ENCODE measurements around the gene RAB17. TPM values are rescaled to one million over a fixed set of nuclear protein-coding genes. Genes with fewer than 3 reads are reported as not detected.

The RAB17 gene
- total RNA-seq, 1 experiment from 2014 or later = 60.9 TPM

- peaks cover 42% of the 10 kb centered on the region for H3K4me1 ChIP-seq
- CTCF ChIA-PET = no interaction called here
- no peak overlapping the region for H3K4me3 ChIP-seq (ENCODE audit: low read depth, low read length)
- no peaks in the 10 kb centered on the region for H3K9me3 Mint-ChIP-seq (ENCODE audit: unreplicated experiment)
- peaks cover 32% of the 10 kb centered on the region for H3K36me3 Mint-ChIP-seq (ENCODE audit: insufficient read depth, unreplicated experiment)
- no peaks in the 10 kb centered on the region for H3K9me3 ChIP-seq
- H3K36me3 ChIP-seq (ENCODE audit: control insufficient read depth, insufficient read depth, low read length) = no peaks in the 10 kb centered on the region
- H3K27ac Mint-ChIP-seq (ENCODE audit: unreplicated experiment) = no peak overlapping the region
- intact Hi-C loops (cut with micrococcal nuclease; ENCODE audit: unreplicated experiment) = loop anchor here (10.0 kb wide), 1 partner anchor 102 kb away; no protein-coding TSS in a partner anchor
- H3K27me3 ChIP-seq (replicated peaks; ENCODE audit: control insufficient read depth, insufficient read depth, low read length) = no peaks in the 10 kb centered on the region
- H3K4me3 Mint-ChIP-seq (ENCODE audit: unreplicated experiment) = no peak overlapping the region
- DNase-seq = no peak
- H3K27me3 Mint-ChIP-seq (ENCODE audit: insufficient read depth, unreplicated experiment) = no peaks in the 10 kb centered on the region
- BruUV-seq (replicated peaks) = no TSS peak
- no peak for TF ChIP-seq CTCF (IDR thresholded peaks at IDR 0.05; ENCODE audit: insufficient read depth in 1 of 2, low read depth in 1 of 2, low read length in 1 of 2, severe bottlenecking in 1 of 2, unreplicated experiment in 1 of 2)
- POLR2A ChIA-PET = interaction anchor here (0.5 kb wide), 1 partner anchor 12 kb away, joined by 7 read pairs; no protein-coding TSS in a partner anchor
- H3K4me1 Mint-ChIP-seq (ENCODE audit: low read depth, unreplicated experiment) = peaks cover 23% of the 10 kb centered on the region
These were observed 2.0 kb upstream of the RAB17 start for GRCh38 chr2:237592425-237592980.

GRCh38 chr2:237591141-237591881, 777 bp upstream of the RAB17 start:
- Mint-ChIP-seq H3K4me3 (ENCODE audit: unreplicated experiment) (peak overlapping the region; percentile 88), H3K4me1 (ENCODE audit: low read depth, unreplicated experiment) (peaks cover 18% of the 10 kb centered on the region), H3K9me3 (ENCODE audit: unreplicated experiment) (no peaks in the 10 kb centered on the region), H3K27ac (ENCODE audit: unreplicated experiment) (peak overlapping the region; percentile 95), H3K36me3 (ENCODE audit: insufficient read depth, unreplicated experiment) (peaks cover 38% of the 10 kb centered on the region), H3K27me3 (ENCODE audit: insufficient read depth, unreplicated experiment) (no peaks in the 10 kb centered on the region)
- CTCF ChIA-PET = interaction anchor here (0.6 to 1.6 kb wide), 4 partner anchors 11 to 111 kb away, joined by 3 to 7 read pairs (median 5); no protein-coding TSS in a partner anchor
- no peak for TF ChIP-seq CTCF (IDR thresholded peaks at IDR 0.05; ENCODE audit: insufficient read depth in 1 of 2, low read depth in 1 of 2, low read length in 1 of 2, severe bottlenecking in 1 of 2, unreplicated experiment in 1 of 2)
- H3K4me3 ChIP-seq (ENCODE audit: low read depth, low read length) = peak overlapping the region; percentile 36
- H3K27me3 ChIP-seq (replicated peaks; ENCODE audit: control insufficient read depth, insufficient read depth, low read length) = no peaks in the 10 kb centered on the region
- BruUV-seq (replicated peaks) = TSS peak; percentile 63
- peak; percentile 83 to 85 for DNase-seq
- H3K4me1 ChIP-seq = peaks cover 37% of the 10 kb centered on the region
- H3K9me3 ChIP-seq = no peaks in the 10 kb centered on the region
- intact Hi-C loops (cut with micrococcal nuclease; ENCODE audit: unreplicated experiment) = loop anchor here (10.0 kb wide), 1 partner anchor 103 kb away; no protein-coding TSS in a partner anchor
- POLR2A ChIA-PET = interaction anchor here (1.0 kb wide), 1 partner anchor 11 kb away, joined by 4 read pairs; no protein-coding TSS in a partner anchor
- no peaks in the 10 kb centered on the region for H3K36me3 ChIP-seq (ENCODE audit: control insufficient read depth, insufficient read depth, low read length)

DNA sequence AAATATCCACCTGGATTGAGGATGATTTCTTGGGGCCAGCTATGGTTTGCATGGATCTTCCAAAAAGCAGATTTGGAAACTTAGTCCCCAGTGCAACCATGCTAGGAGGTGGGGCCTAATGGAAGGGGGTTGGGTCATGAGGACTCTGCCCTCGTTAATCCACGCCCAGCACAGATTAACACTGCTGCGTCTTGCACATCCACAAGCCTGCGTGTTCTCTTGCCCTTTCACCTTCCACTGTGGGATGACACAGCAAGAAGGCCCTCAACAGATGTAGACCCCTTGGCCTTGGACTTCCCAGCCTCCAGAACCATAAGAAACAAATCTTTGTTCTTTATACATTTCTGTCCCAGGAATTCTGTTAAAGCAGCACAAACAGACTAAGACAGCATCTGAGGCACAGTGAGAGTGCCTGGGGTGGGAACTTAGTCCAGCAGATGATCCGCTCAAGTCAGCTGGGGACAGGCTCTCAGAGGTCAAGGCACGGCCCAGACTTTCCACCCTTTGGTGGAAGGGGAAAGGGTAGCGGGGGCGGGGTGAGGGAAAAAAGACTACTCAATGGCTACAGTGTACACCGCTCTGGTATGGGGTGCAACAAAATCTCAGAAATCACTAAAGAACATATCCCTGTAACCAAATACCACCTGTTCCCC, 2.4 kb downstream of the RAB17 start:
- no peaks in the 10 kb centered on the region for H3K27me3 ChIP-seq (replicated peaks; ENCODE audit: control insufficient read depth, insufficient read depth, low read length)
- no peak for TF ChIP-seq CTCF (IDR thresholded peaks at IDR 0.05; ENCODE audit: insufficient read depth in 1 of 2, low read depth in 1 of 2, low read length in 1 of 2, severe bottlenecking in 1 of 2, unreplicated experiment in 1 of 2)
- Mint-ChIP-seq H3K4me1 (ENCODE audit: low read depth, unreplicated experiment) (no peaks in the 10 kb centered on the region), H3K36me3 (ENCODE audit: insufficient read depth, unreplicated experiment) (peaks cover 26% of the 10 kb centered on the region), H3K4me3 (ENCODE audit: unreplicated experiment) (peak overlapping the region; percentile 88), H3K27ac (ENCODE audit: unreplicated experiment) (no peak overlapping the region), H3K27me3 (ENCODE audit: insufficient read depth, unreplicated experiment) (no peaks in the 10 kb centered on the region), H3K9me3 (ENCODE audit: unreplicated experiment) (no peaks in the 10 kb centered on the region)
- peaks cover 12% of the 10 kb centered on the region for H3K4me1 ChIP-seq
- CTCF ChIA-PET = no interaction called here
- no peak overlapping the region for H3K4me3 ChIP-seq (ENCODE audit: low read depth, low read length)
- no peaks in the 10 kb centered on the region for H3K9me3 ChIP-seq
- POLR2A ChIA-PET = no interaction called here
- no peaks in the 10 kb centered on the region for H3K36me3 ChIP-seq (ENCODE audit: control insufficient read depth, insufficient read depth, low read length)
- intact Hi-C loops (cut with micrococcal nuclease; ENCODE audit: unreplicated experiment) = no loop called here
- BruUV-seq (replicated peaks) = no TSS peak
- no peak for DNase-seq
